CD4-positive, alpha-beta T cell treated with Interleukin-17A for 4 hours (primary cell): ENCODE data around the gene CKS2.

Experiments
- DNase-seq: peaks from one replicate; pipeline ENCODE4 v3.0.0-alpha.2; 2020; ENCODE audit warnings: mixed read lengths

Gene CKS2

GRCh38 chr9:89351584-89352300 is 40.7 kb downstream of the CKS2 start:
- DNase-seq: no peak

DNA sequence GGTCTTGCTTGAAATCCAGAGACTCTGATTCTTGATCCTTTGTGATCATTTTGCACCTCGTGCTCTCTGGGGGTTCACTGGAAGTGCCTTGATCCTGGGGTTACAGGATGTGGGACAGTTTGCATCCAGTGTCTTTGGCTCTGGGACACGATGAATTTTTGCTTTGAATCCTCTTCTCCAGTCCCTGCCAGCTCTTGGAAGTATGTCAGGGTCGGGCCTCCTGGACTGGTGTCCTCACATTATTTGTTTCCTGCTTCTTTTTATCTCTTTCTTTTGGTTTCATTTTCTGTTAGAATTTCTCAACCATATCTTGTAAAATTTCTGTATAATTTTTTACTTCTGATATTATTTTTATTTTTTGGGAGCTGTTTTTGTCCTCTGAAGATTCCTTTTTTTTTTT is 41.5 kb downstream of the CKS2 start:
- no peak for DNase-seq

DNA sequence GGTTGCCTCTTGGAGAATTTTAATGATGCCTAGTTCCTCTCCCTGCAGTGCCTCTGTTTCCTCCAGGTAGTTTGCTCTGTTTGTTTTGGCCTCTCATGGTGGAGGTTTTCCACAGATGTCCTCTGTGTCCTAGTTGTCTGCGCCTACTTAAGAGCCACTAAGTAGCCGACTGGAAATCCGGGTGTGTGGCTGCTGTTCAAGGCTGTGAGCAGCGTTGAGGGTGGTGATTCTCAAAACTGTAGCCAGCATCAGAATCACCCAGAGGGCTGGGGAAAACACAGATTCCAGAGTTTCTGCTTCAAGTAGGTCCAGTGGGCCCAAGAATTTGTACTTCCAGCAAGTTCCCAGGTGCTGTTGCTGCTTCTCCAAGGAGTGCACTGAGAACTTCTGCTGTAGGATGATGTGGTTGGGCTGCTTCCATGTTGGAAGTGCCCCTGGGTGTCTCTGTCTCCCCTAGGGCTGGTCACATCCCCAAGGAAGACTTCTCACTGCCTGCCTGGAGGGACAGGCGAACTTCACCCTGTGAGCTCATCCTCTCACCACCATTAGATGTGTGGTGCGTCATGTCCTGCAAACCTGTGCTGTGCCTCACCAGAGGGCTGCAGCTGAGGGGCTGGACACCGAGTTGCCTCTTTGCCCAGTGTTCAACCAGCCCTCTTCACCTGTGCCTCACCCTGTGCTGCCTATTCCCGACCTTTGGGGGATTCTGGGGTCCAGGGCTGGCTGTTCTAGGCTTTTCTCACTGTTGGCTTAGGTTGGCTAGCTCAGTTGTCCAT is 42.1 kb downstream of the CKS2 start:
- DNase-seq: no peak

DNA sequence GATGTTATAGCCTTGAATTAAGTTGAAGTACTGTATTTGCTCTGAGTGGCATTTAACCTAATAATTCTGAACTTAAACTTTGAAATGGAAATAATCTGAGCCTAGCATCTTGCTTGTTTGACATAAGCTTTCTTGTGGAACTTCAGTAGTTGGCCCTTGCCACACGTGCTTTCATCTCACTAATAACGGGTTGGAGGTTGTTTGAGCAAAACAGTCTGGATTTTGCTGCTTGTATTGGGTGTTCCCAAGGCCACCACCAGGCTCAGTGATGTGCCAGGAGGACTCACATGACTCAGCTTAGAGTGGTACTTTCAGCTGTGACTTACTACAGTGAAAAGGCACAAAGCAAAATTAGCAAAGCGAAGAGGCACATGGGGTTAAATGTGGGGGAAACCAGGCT is 43.0 kb downstream of the CKS2 start:
- DNase-seq: no peak

DNA sequence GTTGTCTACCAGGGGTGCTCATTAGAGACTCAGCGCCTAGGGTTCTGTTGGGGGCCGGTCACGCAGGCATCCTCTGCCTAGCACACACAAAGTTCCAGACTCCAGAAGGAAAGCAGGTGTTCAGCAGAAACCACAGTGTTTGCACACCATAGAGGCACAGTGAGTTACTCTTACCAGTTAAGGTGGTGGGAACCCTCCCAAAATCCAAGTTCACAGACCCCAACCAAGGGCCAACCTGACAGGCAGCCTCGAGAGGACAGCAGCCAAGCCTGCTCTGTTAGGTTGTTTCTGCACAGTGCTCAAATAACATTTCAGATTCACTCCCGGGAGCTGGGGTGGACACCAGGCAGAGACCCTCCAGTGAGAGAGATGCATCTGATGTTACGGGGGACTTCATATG is 43.5 kb downstream of the CKS2 start:
- DNase-seq: no peak

- DNase-seq: no peak
Measured at GRCh38 chr9:89356782-89357181, 45.8 kb downstream of the CKS2 start.

GRCh38 chr9:89357331-89358197 is 46.6 kb downstream of the CKS2 start:
- DNase-seq: no peak

- DNase-seq: no peak
Measured at GRCh38 chr9:89358376-89358916, 47.5 kb downstream of the CKS2 start.

GRCh38 chr9:89358985-89359384 is 48.0 kb downstream of the CKS2 start:
- DNase-seq: no peak

GRCh38 chr9:89359751-89360261 is 48.8 kb downstream of the CKS2 start:
- DNase-seq: no peak

GRCh38 chr9:89360465-89360864 is 49.5 kb downstream of the CKS2 start:
- DNase-seq: peak; percentile 2

- no peak for DNase-seq
Measured at GRCh38 chr9:89361031-89361430, 50.0 kb downstream of the CKS2 start.

- peak; percentile 2 for DNase-seq
Measured at GRCh38 chr9:89361816-89362646, 51.0 kb downstream of the CKS2 start.

- peak; percentile 3 for DNase-seq
Measured at GRCh38 chr9:89362647-89363310, 51.8 kb downstream of the CKS2 start.

DNA sequence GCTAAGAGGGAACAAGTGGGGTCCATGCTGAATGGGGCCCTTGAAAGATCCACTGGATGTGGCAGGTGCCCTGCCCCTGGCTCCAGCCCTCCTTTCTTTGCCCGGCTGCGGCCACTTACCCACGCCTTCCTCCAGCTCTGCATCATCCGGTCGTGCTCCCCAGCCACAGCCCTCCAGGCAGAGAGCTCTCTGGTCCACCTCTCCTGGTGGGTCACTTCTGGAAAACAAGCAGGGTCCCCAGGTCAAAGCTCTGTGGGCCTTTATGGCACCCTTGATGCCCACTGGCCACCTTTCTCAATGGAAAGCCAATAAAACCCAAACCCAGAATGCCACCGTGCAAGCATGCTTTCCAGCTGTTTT is 52.3 kb downstream of the CKS2 start:
- DNase-seq: peak; percentile 2

- DNase-seq: peak; percentile 2
Measured at GRCh38 chr9:89363921-89364665, 53.1 kb downstream of the CKS2 start.

DNA sequence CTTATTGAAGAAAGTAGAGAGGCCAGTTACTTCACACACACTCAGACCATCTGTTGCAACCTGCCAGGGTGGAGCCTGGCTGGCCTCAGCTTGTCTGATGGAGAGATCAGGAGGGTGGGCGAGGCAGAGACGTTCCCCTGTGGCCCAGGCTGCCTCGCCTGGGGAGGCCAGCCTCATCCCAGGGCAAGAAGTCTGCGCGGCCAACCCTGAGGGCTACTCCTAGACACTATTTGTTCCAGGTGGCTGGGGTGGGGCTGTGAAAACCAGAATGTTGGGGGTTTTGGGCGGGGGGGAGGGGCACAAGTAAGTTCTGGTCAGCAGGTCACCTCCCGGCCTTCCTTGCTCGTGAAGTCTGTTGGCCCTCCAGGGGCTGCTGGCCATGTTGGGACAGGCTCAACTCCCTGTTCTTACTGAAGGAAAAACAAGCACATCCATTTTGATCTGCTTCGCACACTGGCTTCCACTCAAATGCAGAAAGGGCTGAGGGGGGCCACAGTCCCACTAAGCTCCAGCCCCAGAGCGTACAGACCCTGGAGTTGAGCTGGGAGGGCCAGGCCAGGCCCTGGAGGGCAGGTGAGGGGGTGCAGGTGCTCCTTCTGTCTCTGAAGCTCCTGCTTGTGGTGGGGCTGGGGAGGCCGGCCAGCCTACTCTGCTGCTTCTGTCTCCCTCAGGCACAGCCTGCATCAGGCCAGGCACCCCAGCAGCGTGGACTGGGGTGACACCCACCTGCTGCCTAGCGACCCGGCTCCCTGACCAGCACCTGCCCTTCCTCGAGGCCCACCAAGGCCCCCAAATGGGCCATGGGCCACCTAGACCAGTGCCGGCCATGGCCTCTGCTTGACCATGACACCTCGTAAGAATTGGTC is 53.9 kb downstream of the CKS2 start:
- peak; percentile 2 for DNase-seq

DNA sequence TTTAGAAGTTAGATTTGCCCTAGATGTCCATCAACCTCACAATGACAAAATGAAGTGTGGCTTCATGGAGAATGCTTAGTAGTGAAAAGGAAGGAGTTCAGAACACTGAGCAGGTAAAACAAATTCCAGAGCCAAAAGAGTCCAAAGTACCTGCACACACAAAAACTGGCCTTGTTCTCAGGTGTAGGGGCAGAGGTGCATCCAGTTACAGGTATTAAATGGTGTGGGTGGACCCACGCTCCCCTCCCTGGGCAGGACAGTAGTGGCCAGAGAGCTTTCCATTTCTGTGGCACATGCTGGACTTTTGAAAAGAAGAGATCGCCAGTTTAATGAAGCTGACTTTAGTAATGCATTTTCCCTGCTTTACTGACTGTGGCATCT is 54.5 kb downstream of the CKS2 start:
- no peak for DNase-seq
